H9 (cell line): Measurements from ENCODE around the gene NGRN. TPM values are rescaled to one million over a fixed set of nuclear protein-coding genes. Genes with fewer than 3 reads are reported as not detected.

ENCODE experiments used
- DNase-seq: peaks from one replicate; pipeline ENCODE4 v3.0.0-alpha.2; 2017
- H2AFZ ChIP-seq: one replicate; pipeline ENCODE4 v1.6.1; 2013; ENCODE audit warnings: mild to moderate bottlenecking, low read length, control low read depth, moderate library complexity
- H2AK5ac ChIP-seq: 2 replicates; pipeline ENCODE4 v1.6.1; 2013; ENCODE audit warnings: low read length, control low read depth, mixed read lengths; ENCODE audit not compliant: insufficient read length
- H2BK120ac ChIP-seq: one replicate; pipeline ENCODE4 v1.6.1; 2013; ENCODE audit warnings: low read depth, mild to moderate bottlenecking, low read length, control low read depth, inconsistent platforms; ENCODE audit not compliant: poor library complexity, severe bottlenecking
- H2BK12ac ChIP-seq: 2 replicates; pipeline ENCODE4 v1.6.1; 2013; ENCODE audit warnings: low read length, control low read depth, mixed read lengths, low read depth; ENCODE audit not compliant: insufficient read length
- H2BK15ac ChIP-seq: 2 replicates; pipeline ENCODE4 v1.6.1; 2013; ENCODE audit warnings: low read depth, low read length, control low read depth
- H2BK20ac ChIP-seq: one replicate; pipeline ENCODE4 v1.6.1; 2013; ENCODE audit warnings: low read depth, mild to moderate bottlenecking, low read length, control low read depth, inconsistent platforms; ENCODE audit not compliant: poor library complexity, severe bottlenecking
- H2BK5ac ChIP-seq: 2 replicates; pipeline ENCODE4 v1.6.1; 2013; ENCODE audit warnings: low read length, control low read depth, mixed read lengths; ENCODE audit not compliant: insufficient read length
- H3K14ac ChIP-seq: 2 replicates; pipeline ENCODE4 v1.6.1; 2013; ENCODE audit warnings: low read length, control low read depth; ENCODE audit not compliant: insufficient read depth
- H3K18ac ChIP-seq: 2 replicates; pipeline ENCODE4 v1.6.1; 2013; ENCODE audit warnings: low read depth, mild to moderate bottlenecking, mixed read lengths, low read length, control low read depth; ENCODE audit not compliant: insufficient read length
- H3K23ac ChIP-seq: 2 replicates; pipeline ENCODE4 v1.6.1; 2013; ENCODE audit warnings: low read length, control low read depth, mixed read lengths, low read depth; ENCODE audit not compliant: insufficient read length
- H3K23me2 ChIP-seq: 2 replicates; pipeline ENCODE4 v1.6.1; 2013; ENCODE audit warnings: low read depth, mild to moderate bottlenecking, mixed read lengths, low read length, control low read depth; ENCODE audit not compliant: insufficient read length, poor library complexity, severe bottlenecking
- H3K27ac ChIP-seq: 2 replicates; pipeline ENCODE4 v1.5.1; 2013; ENCODE audit warnings: low read length, control low read depth, mixed read lengths, low read depth; ENCODE audit not compliant: insufficient read length
- H3K27me3 ChIP-seq: 2 replicates; pipeline ENCODE4 v1.6.1; 2013; ENCODE audit warnings: low read length, control low read depth, inconsistent platforms; ENCODE audit not compliant: insufficient read depth
- H3K4ac ChIP-seq: 2 replicates; pipeline ENCODE4 v1.6.1; 2013; ENCODE audit warnings: low read depth, mild to moderate bottlenecking, control low read depth, inconsistent platforms, low read length, moderate library complexity
- H3K4me1 ChIP-seq: 2 replicates; pipeline ENCODE4 v1.6.1; 2013; ENCODE audit warnings: low read length, control low read depth, inconsistent platforms; ENCODE audit not compliant: insufficient read depth
- H3K4me2 ChIP-seq: 2 replicates; pipeline ENCODE4 v1.6.1; 2013; ENCODE audit warnings: low read length, control low read depth, mixed read lengths; ENCODE audit not compliant: insufficient read length, insufficient read depth
- H3K56ac ChIP-seq: 2 replicates; pipeline ENCODE4 v1.6.1; 2013; ENCODE audit warnings: low read depth, mild to moderate bottlenecking, mixed read lengths, low read length, control low read depth; ENCODE audit not compliant: insufficient read length
- H3K79me1 ChIP-seq: 2 replicates; pipeline ENCODE4 v1.6.1; 2013; ENCODE audit warnings: low read depth, mild to moderate bottlenecking, moderate library complexity, low read length, control low read depth, inconsistent platforms; ENCODE audit not compliant: insufficient read depth, poor library complexity, severe bottlenecking
- H3K79me2 ChIP-seq: 2 replicates; pipeline ENCODE4 v1.6.1; 2013; ENCODE audit warnings: low read length, control low read depth, inconsistent platforms; ENCODE audit not compliant: insufficient read depth
- H3K9ac ChIP-seq: 2 replicates; pipeline ENCODE4 v1.6.1; 2013; ENCODE audit warnings: low read length, control low read depth, mixed read lengths; ENCODE audit not compliant: insufficient read length; ENCODE audit errors: extremely low read depth
- H3K9me3 ChIP-seq: one replicate; pipeline ENCODE4 v1.6.1; 2013; ENCODE audit warnings: low read depth, low read length, inconsistent platforms; ENCODE audit not compliant: control insufficient read depth
- H3T11ph ChIP-seq: one replicate; pipeline ENCODE4 v1.6.1; 2013; ENCODE audit warnings: mild to moderate bottlenecking, low read length, control low read depth, inconsistent platforms
- H4K20me1 ChIP-seq: one replicate; pipeline ENCODE4 v1.6.1; 2013; ENCODE audit not compliant: control insufficient read depth, insufficient read length, insufficient read depth
- H4K5ac ChIP-seq: 2 replicates; pipeline ENCODE4 v1.6.1; 2013; ENCODE audit warnings: low read depth, mild to moderate bottlenecking, mixed read lengths, low read length, control low read depth; ENCODE audit not compliant: insufficient read length
- H4K8ac ChIP-seq: replicated peaks from 2 replicates; pipeline ENCODE4 v1.6.1; 2013; ENCODE audit warnings: low read length, control low read depth, mixed read lengths, low read depth; ENCODE audit not compliant: insufficient read length
- H4K91ac ChIP-seq: 2 replicates; pipeline ENCODE4 v1.6.1; 2013; ENCODE audit warnings: low read depth, mild to moderate bottlenecking, moderate library complexity, mixed read lengths, low read length, control low read depth; ENCODE audit not compliant: insufficient read length
- H3K27ac Mint-ChIP-seq, 3 experiments: 2 replicates in 2 of 3; 3 replicates in 1 of 3; pipeline ENCODE4 v1.8.0; 2020 to 2021; ENCODE audit warnings: mixed read lengths in 3 of 3, mild to moderate bottlenecking in 1 of 3, moderate library complexity in 1 of 3
- H3K27me3 Mint-ChIP-seq: 2 replicates; pipeline ENCODE4 v1.8.0; 2021; ENCODE audit warnings: low read depth, mild to moderate bottlenecking, moderate library complexity, mixed read lengths
- H3K36me3 Mint-ChIP-seq, 3 experiments: 2 replicates in 2 of 3; 3 replicates in 1 of 3; pipeline ENCODE4 v1.8.0; 2020 to 2021; ENCODE audit warnings: low read depth in 3 of 3, mixed read lengths in 3 of 3; ENCODE audit not compliant: insufficient read depth in 1 of 3
- H3K4me1 Mint-ChIP-seq, 2 experiments: 2 replicates each; pipeline ENCODE4 v1.8.0; 2020; ENCODE audit warnings: mixed read lengths in 2 of 2
- H3K4me3 Mint-ChIP-seq, 2 experiments: 2 replicates in 1 of 2; 3 replicates in 1 of 2; pipeline ENCODE4 v1.8.0; 2020 to 2021; ENCODE audit warnings: mild to moderate bottlenecking in 2 of 2, mixed read lengths in 2 of 2, moderate library complexity in 1 of 2
- H3K9me3 Mint-ChIP-seq, 2 experiments: 2 replicates in 1 of 2; 3 replicates in 1 of 2; pipeline ENCODE4 v1.8.0; 2020; ENCODE audit warnings: mild to moderate bottlenecking in 2 of 2, mixed read lengths in 2 of 2, moderate library complexity in 1 of 2
- WGBS: extraction: QIAGEN DNeasy Blood & Tissue Kit; methylation state at CpG from one replicate; pipeline ENCODE4 v1.1.7; 2013; ENCODE audit warnings: missing lambda C conversion rate, low lambda C conversion rate, mixed read lengths; ENCODE audit not compliant: insufficient read length; ENCODE audit errors: extremely low coverage; 5-methylcytosine and 5-hydroxymethylcytosine counted together
- total RNA-seq: library from RNA; stranded (reverse); gene quantifications from 2 replicates; pipeline ENCODE4 v1.2.1, GENCODE V29; 2021
- TF ChIP-seq, protein P1 (sequence below): fragments of 200-600 bp; sonication (generic); conservative IDR thresholded peaks from 3 replicates; pipeline ENCODE4 v1.8.0; 2021; ENCODE audit warnings: antibody characterized with exemption, mild to moderate bottlenecking

The NGRN gene
- total RNA-seq, 1 experiment from 2014 or later = 79.2 TPM

DNA sequence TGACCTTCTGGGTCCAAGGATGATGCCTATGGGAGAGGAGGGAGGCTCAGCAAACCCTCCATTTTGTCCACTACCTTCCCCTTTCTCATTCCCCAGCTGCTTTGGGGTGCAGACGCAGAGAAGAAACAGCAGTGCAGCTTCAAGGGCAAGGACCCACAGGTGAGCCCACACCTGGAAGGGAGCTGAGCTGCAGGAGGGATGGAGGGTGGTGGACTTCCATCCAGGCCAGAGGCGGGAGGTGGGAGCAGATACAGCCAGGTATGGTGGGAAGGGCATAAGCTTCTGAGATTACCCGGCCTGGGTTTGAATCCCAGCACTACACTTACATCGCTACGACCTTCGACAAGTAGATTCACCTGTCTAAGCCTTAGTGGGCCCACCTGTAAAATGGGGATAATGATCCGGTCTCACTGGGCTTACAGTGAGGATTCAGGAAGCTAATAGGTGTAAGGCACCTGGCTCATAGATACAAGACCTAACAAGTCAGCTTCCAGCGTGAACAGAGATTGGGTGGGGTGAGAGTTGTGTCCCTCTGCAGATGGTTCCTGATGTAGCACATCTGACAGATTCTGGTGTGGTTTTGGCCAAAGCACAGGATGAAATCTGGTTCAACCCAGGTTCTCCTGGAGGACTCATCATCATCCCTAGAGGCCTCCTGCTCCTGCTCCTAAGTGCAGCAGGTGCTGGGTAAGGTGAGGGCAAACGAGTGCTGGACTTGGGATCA is 47.6 kb upstream of the NGRN start:
- Histone ChIP-seq H2BK12ac (no peak overlapping the region), H3K18ac (no peak overlapping the region), H3K79me1 (no peaks in the 10 kb centered on the region), H2BK15ac (no peak overlapping the region), H3K9me3 (no peaks in the 10 kb centered on the region), H3K79me2 (no peaks in the 10 kb centered on the region), H2AFZ (no peak overlapping the region), H3K23ac (no peak overlapping the region), H4K91ac (no peak overlapping the region), H3K23me2 (no peaks in the 10 kb centered on the region), H3K14ac (no peak overlapping the region), H3K27ac (no peak overlapping the region), H3K4me2 (no peak overlapping the region), H2BK5ac (no peak overlapping the region), H3K27me3 (no peaks in the 10 kb centered on the region), H3K4me1 (no peaks in the 10 kb centered on the region), H2AK5ac (no peak overlapping the region), H4K5ac (no peak overlapping the region), H2BK120ac (no peak overlapping the region), H3K56ac (no peak overlapping the region), H3K9ac (no peak overlapping the region), H4K8ac (no peak overlapping the region), H3K4ac (no peak overlapping the region), H2BK20ac (no peak overlapping the region), H3T11ph (no peak overlapping the region), H4K20me1 (no peaks in the 10 kb centered on the region)
- Mint-ChIP-seq H3K4me1 (peaks cover 8 to 11% of the 10 kb centered on the region in 2 experiments; a peak in 3 of 4 replicates), H3K27me3 (no peaks in the 10 kb centered on the region), H3K4me3 (no peak overlapping the region), H3K36me3 (peaks cover 2 to 19% (median 8%) of the 10 kb centered on the region in 3 experiments; a peak in 5 of 7 replicates), H3K9me3 (no peaks in the 10 kb centered on the region), H3K27ac (peak overlapping the region in 1 of 3 experiments; percentile 82; a peak in 2 of 7 replicates)
- DNase-seq = no peak
- WGBS = no CpG with 5 or more reads among the region's 9 CpGs
- TF ChIP-seq, protein P1, sequence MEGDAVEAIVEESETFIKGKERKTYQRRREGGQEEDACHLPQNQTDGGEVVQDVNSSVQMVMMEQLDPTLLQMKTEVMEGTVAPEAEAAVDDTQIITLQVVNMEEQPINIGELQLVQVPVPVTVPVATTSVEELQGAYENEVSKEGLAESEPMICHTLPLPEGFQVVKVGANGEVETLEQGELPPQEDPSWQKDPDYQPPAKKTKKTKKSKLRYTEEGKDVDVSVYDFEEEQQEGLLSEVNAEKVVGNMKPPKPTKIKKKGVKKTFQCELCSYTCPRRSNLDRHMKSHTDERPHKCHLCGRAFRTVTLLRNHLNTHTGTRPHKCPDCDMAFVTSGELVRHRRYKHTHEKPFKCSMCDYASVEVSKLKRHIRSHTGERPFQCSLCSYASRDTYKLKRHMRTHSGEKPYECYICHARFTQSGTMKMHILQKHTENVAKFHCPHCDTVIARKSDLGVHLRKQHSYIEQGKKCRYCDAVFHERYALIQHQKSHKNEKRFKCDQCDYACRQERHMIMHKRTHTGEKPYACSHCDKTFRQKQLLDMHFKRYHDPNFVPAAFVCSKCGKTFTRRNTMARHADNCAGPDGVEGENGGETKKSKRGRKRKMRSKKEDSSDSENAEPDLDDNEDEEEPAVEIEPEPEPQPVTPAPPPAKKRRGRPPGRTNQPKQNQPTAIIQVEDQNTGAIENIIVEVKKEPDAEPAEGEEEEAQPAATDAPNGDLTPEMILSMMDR = no peak
